ENCODE measurements around the gene KIRREL3. TPM values are rescaled to one million over a fixed set of nuclear protein-coding genes. Genes with fewer than 3 reads are reported as not detected.

The KIRREL3 gene
- polyA plus RNA-seq, 2 of the 4 experiments (the other 2 are of a cell fraction), result 3.0 to 11.0 TPM

DNA sequence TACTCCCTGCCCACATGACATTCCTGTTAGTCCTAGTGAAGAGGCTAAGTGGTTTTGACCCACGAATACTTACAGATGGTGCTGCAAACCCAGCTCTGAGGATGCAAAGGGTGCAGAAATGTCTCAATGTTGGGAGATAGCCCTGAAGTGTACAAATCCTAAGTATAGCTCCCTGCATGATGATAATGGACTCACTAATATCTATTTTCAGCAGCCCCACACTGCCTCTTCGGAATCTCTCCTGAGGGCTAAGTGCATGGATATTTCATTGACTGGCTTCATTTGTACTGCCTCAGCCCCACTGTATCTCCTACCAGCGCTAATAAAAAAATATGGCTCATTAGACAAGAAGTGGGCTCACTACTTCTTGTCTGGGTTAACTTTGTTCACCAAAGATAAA is 114.5 kb downstream of the KIRREL3 start:
- H3K9me3 ChIP-seq, result no peaks in the 10 kb centered on the region
- ChIA-PET POLR2A (no interaction called here), CTCF (interaction anchor here (1.1 kb wide), 1 partner anchor 13 kb away, joined by 3 read pairs; no protein-coding TSS in a partner anchor)
- H3K4me2 ChIP-seq, result no peak overlapping the region
- no peaks in the 10 kb centered on the region for H3K4me1 ChIP-seq
- no peak for TF ChIP-seq ZSCAN20 (CRISPR knock-in tag; IDR thresholded peaks at IDR 0.05)
- TF ChIP-seq, protein P1, sequence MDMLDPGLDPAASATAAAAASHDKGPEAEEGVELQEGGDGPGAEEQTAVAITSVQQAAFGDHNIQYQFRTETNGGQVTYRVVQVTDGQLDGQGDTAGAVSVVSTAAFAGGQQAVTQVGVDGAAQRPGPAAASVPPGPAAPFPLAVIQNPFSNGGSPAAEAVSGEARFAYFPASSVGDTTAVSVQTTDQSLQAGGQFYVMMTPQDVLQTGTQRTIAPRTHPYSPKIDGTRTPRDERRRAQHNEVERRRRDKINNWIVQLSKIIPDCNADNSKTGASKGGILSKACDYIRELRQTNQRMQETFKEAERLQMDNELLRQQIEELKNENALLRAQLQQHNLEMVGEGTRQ (IDR thresholded peaks at IDR 0.05), result no peak
- no peak for TF ChIP-seq FOSL2 (IDR thresholded peaks at IDR 0.05)
- no peak for TF ChIP-seq FOSL2 (CRISPR knock-in tag; IDR thresholded peaks at IDR 0.05)
- no peak for TF ChIP-seq HOXB13 (CRISPR knock-in tag; IDR thresholded peaks at IDR 0.05; ENCODE audit: low read depth)
- no peak for TF ChIP-seq SREBF2 (IDR thresholded peaks at IDR 0.05)
- no peak for TF ChIP-seq CHD4 (IDR thresholded peaks at IDR 0.05; ENCODE audit: borderline replicate concordance)
- no peak for TF ChIP-seq TP53 (CRISPR knock-in tag; IDR thresholded peaks at IDR 0.05)
- no peak for TF ChIP-seq ESRRA (IDR thresholded peaks at IDR 0.05; ENCODE audit: borderline replicate concordance, low read length)
- TF ChIP-seq TFCP2L1 (CRISPR knock-in tag; IDR thresholded peaks at IDR 0.05), result no peak
- no peak for TF ChIP-seq CBX2 (IDR thresholded peaks at IDR 0.05; ENCODE audit: borderline replicate concordance, low read depth)
- no peak for TF ChIP-seq SMC3 (IDR thresholded peaks at IDR 0.05)
- TF ChIP-seq, protein P2, sequence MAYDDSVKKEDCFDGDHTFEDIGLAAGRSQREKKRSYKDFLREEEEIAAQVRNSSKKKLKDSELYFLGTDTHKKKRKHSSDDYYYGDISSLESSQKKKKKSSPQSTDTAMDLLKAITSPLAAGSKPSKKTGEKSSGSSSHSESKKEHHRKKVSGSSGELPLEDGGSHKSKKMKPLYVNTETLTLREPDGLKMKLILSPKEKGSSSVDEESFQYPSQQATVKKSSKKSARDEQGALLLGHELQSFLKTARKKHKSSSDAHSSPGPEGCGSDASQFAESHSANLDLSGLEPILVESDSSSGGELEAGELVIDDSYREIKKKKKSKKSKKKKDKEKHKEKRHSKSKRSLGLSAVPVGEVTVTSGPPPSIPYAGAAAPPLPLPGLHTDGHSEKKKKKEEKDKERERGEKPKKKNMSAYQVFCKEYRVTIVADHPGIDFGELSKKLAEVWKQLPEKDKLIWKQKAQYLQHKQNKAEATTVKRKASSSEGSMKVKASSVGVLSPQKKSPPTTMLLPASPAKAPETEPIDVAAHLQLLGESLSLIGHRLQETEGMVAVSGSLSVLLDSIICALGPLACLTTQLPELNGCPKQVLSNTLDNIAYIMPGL (CRISPR knock-in tag; IDR thresholded peaks at IDR 0.05; ENCODE audit: borderline replicate concordance), result no peak
- TF ChIP-seq MAFK (IDR thresholded peaks at IDR 0.05; ENCODE audit: partially characterized antibody), result no peak
- TF ChIP-seq, protein P3, sequence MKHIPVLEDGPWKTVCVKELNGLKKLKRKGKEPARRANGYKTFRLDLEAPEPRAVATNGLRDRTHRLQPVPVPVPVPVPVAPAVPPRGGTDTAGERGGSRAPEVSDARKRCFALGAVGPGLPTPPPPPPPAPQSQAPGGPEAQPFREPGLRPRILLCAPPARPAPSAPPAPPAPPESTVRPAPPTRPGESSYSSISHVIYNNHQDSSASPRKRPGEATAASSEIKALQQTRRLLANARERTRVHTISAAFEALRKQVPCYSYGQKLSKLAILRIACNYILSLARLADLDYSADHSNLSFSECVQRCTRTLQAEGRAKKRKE (CRISPR knock-in tag; IDR thresholded peaks at IDR 0.05; ENCODE audit: low read depth), result no peak
- no peak for TF ChIP-seq JUNB (IDR thresholded peaks at IDR 0.05)
- TF ChIP-seq POLR2A (IDR thresholded peaks at IDR 0.05; ENCODE audit: low read length), result no peak
- no peak for TF ChIP-seq RCOR1 (IDR thresholded peaks at IDR 0.05; ENCODE audit: low read depth, low read length)
- TF ChIP-seq ZNF302 (CRISPR knock-in tag; IDR thresholded peaks at IDR 0.05), result no peak
- TF ChIP-seq, protein P4, sequence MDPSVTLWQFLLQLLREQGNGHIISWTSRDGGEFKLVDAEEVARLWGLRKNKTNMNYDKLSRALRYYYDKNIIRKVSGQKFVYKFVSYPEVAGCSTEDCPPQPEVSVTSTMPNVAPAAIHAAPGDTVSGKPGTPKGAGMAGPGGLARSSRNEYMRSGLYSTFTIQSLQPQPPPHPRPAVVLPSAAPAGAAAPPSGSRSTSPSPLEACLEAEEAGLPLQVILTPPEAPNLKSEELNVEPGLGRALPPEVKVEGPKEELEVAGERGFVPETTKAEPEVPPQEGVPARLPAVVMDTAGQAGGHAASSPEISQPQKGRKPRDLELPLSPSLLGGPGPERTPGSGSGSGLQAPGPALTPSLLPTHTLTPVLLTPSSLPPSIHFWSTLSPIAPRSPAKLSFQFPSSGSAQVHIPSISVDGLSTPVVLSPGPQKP (IDR thresholded peaks at IDR 0.05; ENCODE audit: low read depth, low read length), result no peak
- no peak overlapping the region for H3K27ac ChIP-seq
- no peak for DNase-seq (ENCODE audit: low read depth in 1 of 2, low spot score in 1 of 2)
- H3K4me3 ChIP-seq, result no peak overlapping the region
- ATAC-seq, result no peak
- FAIRE-seq, result no peak
- WGBS (ENCODE audit: missing lambda C conversion rate), result 52% methylated on average over 3 of the region's 3 CpGs

DNA sequence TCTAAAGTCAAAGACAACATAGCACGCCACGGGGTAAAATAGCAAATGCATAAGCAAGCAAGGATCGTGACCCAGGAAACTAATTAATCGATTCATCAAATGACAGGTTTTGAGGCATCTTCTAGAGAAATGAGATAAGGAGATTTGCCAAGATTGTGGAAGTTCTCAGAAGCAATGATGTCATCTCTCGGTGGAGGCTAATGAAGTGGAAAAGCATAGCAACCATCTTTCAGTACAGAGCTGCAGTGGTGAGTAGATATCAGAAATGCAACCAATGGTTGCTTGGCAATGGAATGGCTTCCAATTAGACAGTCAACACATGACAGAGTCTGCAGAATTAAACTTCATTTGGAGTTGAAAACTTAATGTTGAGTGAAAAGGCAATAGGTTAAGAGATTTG is 116.0 kb downstream of the KIRREL3 start:
- FAIRE-seq (no peak), DNase-seq (ENCODE audit: low read depth in 1 of 2, low spot score in 1 of 2) (no peak), ATAC-seq (no peak)
- no peaks in the 10 kb centered on the region for H3K4me1 ChIP-seq
- H3K9me3 ChIP-seq, result no peaks in the 10 kb centered on the region
- H3K4me2 ChIP-seq, result no peak overlapping the region
- 87% methylated on average over 5 of the region's 5 CpGs for WGBS (ENCODE audit: missing lambda C conversion rate)
- H3K4me3 ChIP-seq, result no peak overlapping the region
- H3K27ac ChIP-seq, result no peak overlapping the region
- ChIA-PET POLR2A (no interaction called here), CTCF (no interaction called here)
- TF ChIP-seq, protein P5, sequence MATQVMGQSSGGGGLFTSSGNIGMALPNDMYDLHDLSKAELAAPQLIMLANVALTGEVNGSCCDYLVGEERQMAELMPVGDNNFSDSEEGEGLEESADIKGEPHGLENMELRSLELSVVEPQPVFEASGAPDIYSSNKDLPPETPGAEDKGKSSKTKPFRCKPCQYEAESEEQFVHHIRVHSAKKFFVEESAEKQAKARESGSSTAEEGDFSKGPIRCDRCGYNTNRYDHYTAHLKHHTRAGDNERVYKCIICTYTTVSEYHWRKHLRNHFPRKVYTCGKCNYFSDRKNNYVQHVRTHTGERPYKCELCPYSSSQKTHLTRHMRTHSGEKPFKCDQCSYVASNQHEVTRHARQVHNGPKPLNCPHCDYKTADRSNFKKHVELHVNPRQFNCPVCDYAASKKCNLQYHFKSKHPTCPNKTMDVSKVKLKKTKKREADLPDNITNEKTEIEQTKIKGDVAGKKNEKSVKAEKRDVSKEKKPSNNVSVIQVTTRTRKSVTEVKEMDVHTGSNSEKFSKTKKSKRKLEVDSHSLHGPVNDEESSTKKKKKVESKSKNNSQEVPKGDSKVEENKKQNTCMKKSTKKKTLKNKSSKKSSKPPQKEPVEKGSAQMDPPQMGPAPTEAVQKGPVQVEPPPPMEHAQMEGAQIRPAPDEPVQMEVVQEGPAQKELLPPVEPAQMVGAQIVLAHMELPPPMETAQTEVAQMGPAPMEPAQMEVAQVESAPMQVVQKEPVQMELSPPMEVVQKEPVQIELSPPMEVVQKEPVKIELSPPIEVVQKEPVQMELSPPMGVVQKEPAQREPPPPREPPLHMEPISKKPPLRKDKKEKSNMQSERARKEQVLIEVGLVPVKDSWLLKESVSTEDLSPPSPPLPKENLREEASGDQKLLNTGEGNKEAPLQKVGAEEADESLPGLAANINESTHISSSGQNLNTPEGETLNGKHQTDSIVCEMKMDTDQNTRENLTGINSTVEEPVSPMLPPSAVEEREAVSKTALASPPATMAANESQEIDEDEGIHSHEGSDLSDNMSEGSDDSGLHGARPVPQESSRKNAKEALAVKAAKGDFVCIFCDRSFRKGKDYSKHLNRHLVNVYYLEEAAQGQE (IDR thresholded peaks at IDR 0.05), result no peak
- TF ChIP-seq CHD4 (IDR thresholded peaks at IDR 0.05; ENCODE audit: borderline replicate concordance), result no peak
- TF ChIP-seq NPAS2 (CRISPR knock-in tag; IDR thresholded peaks at IDR 0.05; ENCODE audit: borderline replicate concordance), result no peak
- TF ChIP-seq, protein P6, sequence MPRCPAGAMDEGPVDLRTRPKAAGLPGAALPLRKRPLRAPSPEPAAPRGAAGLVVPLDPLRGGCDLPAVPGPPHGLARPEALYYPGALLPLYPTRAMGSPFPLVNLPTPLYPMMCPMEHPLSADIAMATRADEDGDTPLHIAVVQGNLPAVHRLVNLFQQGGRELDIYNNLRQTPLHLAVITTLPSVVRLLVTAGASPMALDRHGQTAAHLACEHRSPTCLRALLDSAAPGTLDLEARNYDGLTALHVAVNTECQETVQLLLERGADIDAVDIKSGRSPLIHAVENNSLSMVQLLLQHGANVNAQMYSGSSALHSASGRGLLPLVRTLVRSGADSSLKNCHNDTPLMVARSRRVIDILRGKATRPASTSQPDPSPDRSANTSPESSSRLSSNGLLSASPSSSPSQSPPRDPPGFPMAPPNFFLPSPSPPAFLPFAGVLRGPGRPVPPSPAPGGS (IDR thresholded peaks at IDR 0.05), result no peak
- TF ChIP-seq TP53 (CRISPR knock-in tag; IDR thresholded peaks at IDR 0.05), result no peak
- no peak for TF ChIP-seq MYC (IDR thresholded peaks at IDR 0.05; ENCODE audit: borderline replicate concordance, low read length)
- TF ChIP-seq, protein P7, sequence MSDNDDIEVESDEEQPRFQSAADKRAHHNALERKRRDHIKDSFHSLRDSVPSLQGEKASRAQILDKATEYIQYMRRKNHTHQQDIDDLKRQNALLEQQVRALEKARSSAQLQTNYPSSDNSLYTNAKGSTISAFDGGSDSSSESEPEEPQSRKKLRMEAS (IDR thresholded peaks at IDR 0.05), result no peak
- TF ChIP-seq MAFK (IDR thresholded peaks at IDR 0.05; ENCODE audit: partially characterized antibody), result no peak
- no peak for TF ChIP-seq PHF8 (IDR thresholded peaks at IDR 0.05; ENCODE audit: borderline replicate concordance, low read depth)
- no peak for TF ChIP-seq NFE2L2 (conservative IDR thresholded peaks at IDR 0.05; ENCODE audit: low read length)
- TF ChIP-seq HDAC2 (IDR thresholded peaks at IDR 0.05), result no peak

Data from A549 (cell line).